Measurements from ENCODE around the gene ARSA. TPM values are rescaled to one million over a fixed set of nuclear protein-coding genes. Genes with fewer than 3 reads are reported as not detected.
A peak's percentile ranks its signal among the peaks of the same experiment; 100 is the strongest.

ARSA gene
- 34.2 and 34.4 TPM in 2 replicates for polyA plus RNA-seq (2012; rRNA removed)
- polyA plus RNA-seq (2012; cell fraction: cytosol; rRNA removed): 8.7 and 14.7 TPM in 2 replicates
- 200 and 287 TPM in 2 replicates for polyA plus RNA-seq (2012; cell fraction: nucleus; rRNA removed)

DNA sequence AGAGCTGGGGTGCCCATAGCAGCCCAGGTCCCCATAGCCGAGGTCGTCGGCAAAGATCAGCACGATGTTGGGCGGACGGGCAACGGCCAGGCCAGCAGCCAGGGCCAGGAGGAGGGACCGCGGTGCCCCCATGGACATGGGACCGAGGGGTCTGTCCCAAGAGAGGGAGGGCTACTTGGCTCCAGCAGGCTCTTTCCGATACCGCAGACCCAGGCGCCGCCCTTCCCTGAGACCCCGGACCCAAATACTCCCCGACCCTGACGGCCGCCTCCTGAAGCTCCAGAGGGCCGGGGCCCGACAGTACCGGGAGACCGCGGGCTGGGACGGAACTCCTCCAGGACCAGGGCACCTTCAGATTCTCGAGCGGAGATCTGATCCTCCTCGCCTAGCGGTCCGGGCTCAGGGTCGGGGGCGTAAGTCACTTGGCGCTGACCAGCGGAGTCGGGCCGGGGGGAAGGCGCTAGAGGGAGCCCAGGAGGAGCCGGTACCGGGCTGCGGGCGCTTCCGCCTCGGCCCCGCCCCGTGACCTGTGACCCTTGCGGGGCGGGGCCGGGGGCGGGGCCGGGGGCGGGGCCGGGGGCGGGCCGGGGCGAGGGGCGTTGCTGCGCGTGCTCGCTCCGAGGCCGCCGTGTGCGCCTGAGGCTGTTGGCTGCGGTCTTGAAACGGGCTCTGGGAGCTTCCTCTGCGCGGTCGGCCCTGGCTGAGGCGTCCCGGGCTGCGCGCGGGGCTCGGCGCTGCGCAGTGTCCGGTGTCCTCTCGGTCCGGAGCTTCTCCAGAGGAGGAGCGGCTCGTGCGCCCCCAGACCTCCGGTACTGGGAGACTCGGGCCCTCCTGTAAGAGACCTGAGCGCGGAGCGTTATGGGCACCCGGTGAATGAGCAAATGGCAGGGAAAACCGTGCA lies at the start of gene ARSA:
Gene ARSA, minus strand, starts transcription at position 511 of the 901 bp plus-strand sequence. Its CDS starts 373 bp downstream, at position 138.
- peak within 1 kb of the TSS; percentile 28 to 67; a peak in 2 of 4 replicates for H3K27ac ChIP-seq (ENCODE audit: low read depth in 2 of 2, low read length in 1 of 2)
- no peaks in the 10 kb centered on the region for H3K27me3 ChIP-seq (ENCODE audit: insufficient read depth)
- H3K9ac ChIP-seq: peak within 1 kb of the TSS; percentile 72
- ChIA-PET CTCF (interaction anchor here (0.6 to 1.5 kb wide), 8 partner anchors 9 to 241 kb away, joined by 3 to 6 read pairs (median 3); no protein-coding TSS in a partner anchor), POLR2A (interaction anchor here (0.7 to 0.9 kb wide), 2 partner anchors 11 to 26 kb away, joined by 3 to 4 read pairs; no protein-coding TSS in a partner anchor)
- H3K4me3 ChIP-seq (ENCODE audit: low read depth in 2 of 2, low read length in 1 of 2): peak within 1 kb of the TSS; percentile 77
- no peaks in the 10 kb centered on the region for H3K9me3 ChIP-seq
- H3K36me3 ChIP-seq (replicated peaks in 1 of 2; ENCODE audit: control insufficient read depth in 1 of 2, insufficient read depth in 2 of 2, low read length in 1 of 2): peaks cover 0 to 6% of the 10 kb centered on the region in 2 experiments
- peak within 1 kb of the TSS; percentile 95 for H3K4me2 ChIP-seq
- no peaks in the 10 kb centered on the region for H4K20me1 ChIP-seq (ENCODE audit: insufficient read depth)
- 2% methylated on average over 11 of the region's 88 CpGs for WGBS (ENCODE audit: low lambda C conversion rate)
- H3K79me2 ChIP-seq (ENCODE audit: insufficient read depth): peaks cover 7% of the 10 kb centered on the region; the same call in 1 of the 2 replicates
- peak within 1 kb of the TSS; percentile 77 for H2AFZ ChIP-seq (ENCODE audit: low read depth)
- no peaks in the 10 kb centered on the region for H3K9me2 ChIP-seq
- peak; percentile 95 for DNase-seq
- peaks cover 0 to 16% of the 10 kb centered on the region in 2 experiments; a peak in 1 of 4 replicates for H3K4me1 ChIP-seq (ENCODE audit: control insufficient read depth in 1 of 2, insufficient read depth in 2 of 2, low read depth in 1 of 2, low read length in 1 of 2)
- H3F3A ChIP-seq (replicated peaks; ENCODE audit: insufficient read depth): no peaks in the 10 kb centered on the region
- no peak for TF ChIP-seq ZBTB33 (IDR thresholded peaks at IDR 0.05; ENCODE audit: borderline replicate concordance, low read depth)
- TF ChIP-seq TCF12 (IDR thresholded peaks at IDR 0.05): no peak
- peak; percentile 57; the same call in 1 of the 2 replicates for TF ChIP-seq SIN3A (IDR thresholded peaks at IDR 0.05; ENCODE audit: borderline replicate concordance, low read depth, low read length)
- TF ChIP-seq RCOR1 (IDR thresholded peaks at IDR 0.05; ENCODE audit: low read length): no peak
- no peak for TF ChIP-seq FOXM1 (IDR thresholded peaks at IDR 0.05; ENCODE audit: low read depth)
- no peak for TF ChIP-seq JUND (IDR thresholded peaks at IDR 0.05)
- peak; percentile 69; the same call in 1 of the 2 replicates for TF ChIP-seq TAF1 (IDR thresholded peaks at IDR 0.05; ENCODE audit: borderline replicate concordance, low read depth, low read length)
- TF ChIP-seq, protein P1, sequence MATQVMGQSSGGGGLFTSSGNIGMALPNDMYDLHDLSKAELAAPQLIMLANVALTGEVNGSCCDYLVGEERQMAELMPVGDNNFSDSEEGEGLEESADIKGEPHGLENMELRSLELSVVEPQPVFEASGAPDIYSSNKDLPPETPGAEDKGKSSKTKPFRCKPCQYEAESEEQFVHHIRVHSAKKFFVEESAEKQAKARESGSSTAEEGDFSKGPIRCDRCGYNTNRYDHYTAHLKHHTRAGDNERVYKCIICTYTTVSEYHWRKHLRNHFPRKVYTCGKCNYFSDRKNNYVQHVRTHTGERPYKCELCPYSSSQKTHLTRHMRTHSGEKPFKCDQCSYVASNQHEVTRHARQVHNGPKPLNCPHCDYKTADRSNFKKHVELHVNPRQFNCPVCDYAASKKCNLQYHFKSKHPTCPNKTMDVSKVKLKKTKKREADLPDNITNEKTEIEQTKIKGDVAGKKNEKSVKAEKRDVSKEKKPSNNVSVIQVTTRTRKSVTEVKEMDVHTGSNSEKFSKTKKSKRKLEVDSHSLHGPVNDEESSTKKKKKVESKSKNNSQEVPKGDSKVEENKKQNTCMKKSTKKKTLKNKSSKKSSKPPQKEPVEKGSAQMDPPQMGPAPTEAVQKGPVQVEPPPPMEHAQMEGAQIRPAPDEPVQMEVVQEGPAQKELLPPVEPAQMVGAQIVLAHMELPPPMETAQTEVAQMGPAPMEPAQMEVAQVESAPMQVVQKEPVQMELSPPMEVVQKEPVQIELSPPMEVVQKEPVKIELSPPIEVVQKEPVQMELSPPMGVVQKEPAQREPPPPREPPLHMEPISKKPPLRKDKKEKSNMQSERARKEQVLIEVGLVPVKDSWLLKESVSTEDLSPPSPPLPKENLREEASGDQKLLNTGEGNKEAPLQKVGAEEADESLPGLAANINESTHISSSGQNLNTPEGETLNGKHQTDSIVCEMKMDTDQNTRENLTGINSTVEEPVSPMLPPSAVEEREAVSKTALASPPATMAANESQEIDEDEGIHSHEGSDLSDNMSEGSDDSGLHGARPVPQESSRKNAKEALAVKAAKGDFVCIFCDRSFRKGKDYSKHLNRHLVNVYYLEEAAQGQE (IDR thresholded peaks at IDR 0.05; ENCODE audit: low read depth, low read length): no peak
- peak; percentile 62 for TF ChIP-seq NRF1 (IDR thresholded peaks at IDR 0.05; ENCODE audit: low read depth, low read length)
- TF ChIP-seq TEAD4 (IDR thresholded peaks at IDR 0.05; ENCODE audit: borderline replicate concordance, insufficient read depth): no peak
- TF ChIP-seq EZH2phosphoT487 (IDR thresholded peaks at IDR 0.05; ENCODE audit: borderline replicate concordance, low read depth): no peak
- peak; percentile 50 for TF ChIP-seq MAX (IDR thresholded peaks at IDR 0.05; ENCODE audit: low read depth)
- peak; percentile 75 for TF ChIP-seq POLR2AphosphoS5 (IDR thresholded peaks at IDR 0.05; ENCODE audit: low read depth, low read length)
- TF ChIP-seq RFX5 (IDR thresholded peaks at IDR 0.05; ENCODE audit: low read length): no peak
- no peak for TF ChIP-seq RXRA (IDR thresholded peaks at IDR 0.05; ENCODE audit: borderline replicate concordance, low read depth)
- TF ChIP-seq EP300 (IDR thresholded peaks at IDR 0.05; ENCODE audit: borderline replicate concordance in 1 of 2, low read depth in 1 of 2, low read length in 1 of 2): no peak
- 0 out of 2 replicates have a peak, but pooled peaks have one; percentile 44 for TF ChIP-seq ELF1 (IDR thresholded peaks at IDR 0.05)
- peak; percentile 36; the same call in 1 of the 2 replicates for TF ChIP-seq SMC3 (IDR thresholded peaks at IDR 0.05; ENCODE audit: low read depth, low read length)
- TF ChIP-seq USF1 (IDR thresholded peaks at IDR 0.05; ENCODE audit: borderline replicate concordance, low read depth): no peak
- TF ChIP-seq CHD2 (IDR thresholded peaks at IDR 0.05; ENCODE audit: low read length, partially characterized antibody): peak; percentile 2
- TF ChIP-seq MEF2A (IDR thresholded peaks at IDR 0.05; ENCODE audit: borderline replicate concordance, low read depth): no peak
- TF ChIP-seq CTCF (IDR thresholded peaks at IDR 0.05): peak; percentile 48
- TF ChIP-seq MXI1 (IDR thresholded peaks at IDR 0.05; ENCODE audit: low read depth, low read length): peak; percentile 74; the same call in 1 of the 2 replicates
